HCT116 (cell line): ENCODE data around the gene SCARB1. TPM values are rescaled to one million over a fixed set of nuclear protein-coding genes. Genes with fewer than 3 reads are reported as not detected.

Experiments
- ATAC-seq: fragments of 200-7000 bp; cut with Tn5 transposase; 2 replicates; pipeline ENCODE4 v1.9.1; 2020; ENCODE audit warnings: mild to moderate bottlenecking, moderate library complexity
- BruUV-seq: library from RNA; stranded (reverse); fragments of 400-500 nt; replicated peaks from 2 replicates; lab custom pipeline; 2021; lab: Mats Ljungman, UMichigan
- CTCF ChIA-PET: fragments of 300-600 bp; sonication (Branson Sonifier 250); formaldehyde crosslinking; loops from one replicate; lab custom pipeline; 2021; ENCODE audit warnings: antibody characterized with exemption; lab: Charles Lee
- POLR2A ChIA-PET: fragments of 300-600, 350-600 bp; sonication (Branson Sonifier 250); formaldehyde crosslinking; loops from one replicate; lab custom pipeline; 2021; ENCODE audit warnings: antibody characterized with exemption; lab: Charles Lee
- RAD21 ChIA-PET, 2 experiments: fragments of 300-600 bp; sonication (Branson Sonifier 250); formaldehyde crosslinking; loops; one replicate each; lab custom pipeline; 2023; ENCODE audit warnings: low total read pairs in 2 of 2; ENCODE audit not compliant: uncharacterized antibody in 2 of 2, unreplicated experiment in 2 of 2, low non-redundant PET in 1 of 2; lab: Charles Lee
- DNase-seq: peaks from one replicate; pipeline ENCODE4 v3.0.0-alpha.2; 2010; ENCODE audit warnings: low read depth, low spot score
- H2AFZ ChIP-seq: fragments of 200-600 bp; shearing (Covaris generic), sonication (generic); 2 replicates; pipeline ENCODE4 v1.6.1; 2017; ENCODE audit warnings: low read depth, mixed run types, mixed read lengths, antibody characterized with exemption, low read length; ENCODE audit not compliant: poor library complexity, severe bottlenecking
- H3K27ac ChIP-seq: 2 replicates; pipeline ENCODE4 v1.5.1; 2012; ENCODE audit warnings: low read depth, low read length
- H3K27me3 ChIP-seq: fragments of 200-600 bp; sonication (generic); 2 replicates; pipeline ENCODE4 v1.6.1; 2016; ENCODE audit warnings: mixed run types, low read length, mixed read lengths; ENCODE audit not compliant: insufficient read depth
- H3K36me3 ChIP-seq, 2 experiments: fragments of 200-500 bp in 1 of 2; fragments of 200-600 bp in 1 of 2; sonication (Bioruptor generic) in 1 of 2; sonication (generic) in 1 of 2; 2 replicates each; pipeline versions ENCODE4 v1.5.1 to v1.6.1; 2014 to 2016; ENCODE audit warnings: low read length in 2 of 2, inconsistent platforms in 1 of 2, mixed read lengths in 1 of 2, mixed run types in 1 of 2; ENCODE audit not compliant: insufficient read depth in 2 of 2, control insufficient read depth in 1 of 2
- H3K4me1 ChIP-seq, 2 experiments: fragments of 200-600 bp in 1 of 2; sonication (generic) in 1 of 2; 2 replicates each; pipeline versions ENCODE4 v1.5.1 to v1.6.1; 2012 to 2017; ENCODE audit warnings: low read length in 2 of 2, inconsistent platforms in 1 of 2, mild to moderate bottlenecking in 1 of 2, mixed read lengths in 1 of 2, mixed run types in 1 of 2, moderate library complexity in 1 of 2; ENCODE audit not compliant: insufficient read depth in 2 of 2, control insufficient read depth in 1 of 2
- H3K4me2 ChIP-seq: fragments of 200-600 bp; sonication (generic); 2 replicates; pipeline ENCODE4 v1.6.1; 2017; ENCODE audit warnings: mixed run types, low read length, mixed read lengths
- H3K4me3 ChIP-seq, 2 experiments: fragments of 200-600 bp in 1 of 2; sonication (generic) in 1 of 2; replicated peaks in 1 of 2; 2 replicates each; pipeline ENCODE4 v1.5.1; 2011 to 2016; ENCODE audit warnings: low read length in 2 of 2, control low read depth in 1 of 2, low read depth in 1 of 2, mild to moderate bottlenecking in 1 of 2, mixed read lengths in 1 of 2, mixed run types in 1 of 2
- H3K79me2 ChIP-seq: fragments of 200-600 bp; sonication (generic); 2 replicates; pipeline ENCODE4 v1.6.1; 2017; ENCODE audit warnings: mild to moderate bottlenecking, mixed run types, low read length, moderate library complexity, mixed read lengths; ENCODE audit not compliant: insufficient read depth
- H3K9ac ChIP-seq: fragments of 200-600 bp; sonication (generic); 2 replicates; pipeline ENCODE4 v1.6.1; 2016; ENCODE audit warnings: low read length, mixed read lengths
- H3K9me2 ChIP-seq: fragments of 200-600 bp; sonication (generic), shearing (Covaris generic); 2 replicates; pipeline ENCODE4 v1.6.1; 2017; ENCODE audit warnings: mixed run types, mild to moderate bottlenecking, moderate library complexity; ENCODE audit not compliant: insufficient read depth
- H3K9me3 ChIP-seq, 2 experiments: fragments of 200-500 bp in 1 of 2; fragments of 200-600 bp in 1 of 2; sonication (Bioruptor generic) in 1 of 2; sonication (generic) in 1 of 2; 2 replicates each; pipeline ENCODE4 v1.6.1; 2014 to 2017; ENCODE audit warnings: low read length in 2 of 2, mixed read lengths in 2 of 2, inconsistent platforms in 1 of 2, low read depth in 1 of 2, mild to moderate bottlenecking in 1 of 2, mixed run types in 1 of 2, moderate library complexity in 1 of 2; ENCODE audit not compliant: control insufficient read depth in 1 of 2, insufficient read depth in 1 of 2
- H4K20me1 ChIP-seq: fragments of 200-600 bp; sonication (generic), shearing (Covaris generic); 2 replicates; pipeline ENCODE4 v1.6.1; 2017; ENCODE audit warnings: mixed run types, mild to moderate bottlenecking, moderate library complexity; ENCODE audit not compliant: insufficient read depth
- CBX3 ChIP-seq: IDR thresholded peaks from 2 replicates; pipeline ENCODE4 v1.6.1; 2012; ENCODE audit warnings: low read depth
- JUND ChIP-seq: IDR thresholded peaks from 2 replicates; pipeline ENCODE4 v1.6.1; 2012
- POLR2AphosphoS5 ChIP-seq: IDR thresholded peaks from 2 replicates; pipeline ENCODE4 v1.6.1; 2011; ENCODE audit warnings: mild to moderate bottlenecking, low read depth, low read length, moderate library complexity
- RAD21 ChIP-seq: IDR thresholded peaks from 2 replicates; pipeline ENCODE4 v1.6.1; 2012; ENCODE audit warnings: low read depth, mild to moderate bottlenecking
- SP1 ChIP-seq: IDR thresholded peaks from 2 replicates; pipeline ENCODE4 v1.6.1; 2012; ENCODE audit warnings: low read depth
- TCF7L2 ChIP-seq: IDR thresholded peaks from 2 replicates; pipeline ENCODE4 v1.7.0; 2011; ENCODE audit warnings: borderline replicate concordance, inconsistent platforms; ENCODE audit not compliant: insufficient read depth, insufficient read length; ENCODE audit errors: extremely low read depth
- YY1 ChIP-seq: IDR thresholded peaks from 2 replicates; pipeline ENCODE4 v1.6.1; 2011; ENCODE audit warnings: low read length, low read depth, moderate library complexity, mild to moderate bottlenecking; ENCODE audit not compliant: insufficient replicate concordance; ENCODE audit errors: extremely low read depth
- intact Hi-C: fragments of 100-400 bp; cut with micrococcal nuclease; formaldehyde crosslinking; loops from 2 replicates; pipeline ENCODE4 v1.10.0; 2022
- total RNA-seq: library from RNA; stranded (reverse); gene quantifications from one replicate; pipeline ENCODE4 v1.2.1, GENCODE V29; 2021; ENCODE audit not compliant: unreplicated experiment
- TF ChIP-seq, protein P1 (sequence below), 3 experiments: fragments of 200-600 bp in 1 of 3; sonication (generic) in 1 of 3; IDR thresholded peaks in 2 of 3; conservative IDR thresholded peaks in 1 of 3; 2 replicates each; pipeline ENCODE4 v1.5.1; 2012 to 2017; ENCODE audit warnings: low read depth in 2 of 3, low read length in 2 of 3, antibody characterized with exemption in 1 of 3, borderline replicate concordance in 1 of 3, control low read depth in 1 of 3, mild to moderate bottlenecking in 1 of 3, mixed read lengths in 1 of 3, mixed run types in 1 of 3, moderate library complexity in 1 of 3; ENCODE audit not compliant: insufficient read depth in 1 of 3

The SCARB1 gene
- total RNA-seq, 1 experiment from 2014 or later, result 95.5 TPM

DNA sequence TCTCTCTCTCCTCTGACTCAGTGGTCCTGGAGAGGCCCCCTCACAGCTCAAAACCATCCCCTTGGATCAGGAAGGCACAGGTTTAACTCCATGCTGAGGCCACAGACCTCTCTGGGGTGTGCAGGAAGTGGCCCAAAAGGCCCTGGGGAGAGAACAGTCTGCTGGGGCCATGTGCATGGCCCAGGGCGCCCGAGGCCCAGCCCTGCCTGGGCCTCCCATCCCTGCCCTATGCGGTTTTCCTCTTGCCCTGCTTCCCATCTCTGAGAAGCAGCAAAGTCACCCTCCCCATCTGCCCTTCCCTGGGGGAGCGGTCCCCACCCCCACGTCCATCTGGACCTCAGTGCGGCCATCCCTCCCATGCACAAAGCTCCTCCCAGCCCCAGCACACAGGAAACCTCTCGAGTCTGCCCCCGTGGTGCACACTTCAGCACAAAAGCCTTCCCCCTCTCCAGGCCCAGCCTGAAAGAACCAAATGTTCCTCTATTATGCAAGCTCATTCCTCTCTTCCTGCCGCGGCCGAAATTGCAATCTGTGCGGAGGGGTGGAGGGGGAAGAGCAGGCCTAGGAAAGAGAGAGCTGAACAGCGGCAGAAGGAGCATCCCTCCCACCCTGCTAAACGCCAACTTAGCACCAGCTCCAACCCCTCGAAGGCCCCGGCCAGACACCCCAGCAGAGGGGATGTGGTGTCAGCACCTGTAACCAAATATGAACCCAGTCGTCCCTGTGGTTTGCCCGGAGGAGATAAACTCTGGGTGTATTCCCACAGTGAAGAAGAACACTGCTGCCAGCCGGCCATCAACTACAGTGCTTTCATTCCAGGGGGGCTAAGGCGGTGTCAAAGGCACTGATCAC is 108.5 kb downstream of the SCARB1 start:
- no peak overlapping the region for H3K9ac ChIP-seq
- H3K4me2 ChIP-seq, result no peak overlapping the region
- no TSS peak for BruUV-seq
- H3K4me3 ChIP-seq, result no peak overlapping the region
- no peak for DNase-seq
- ChIA-PET POLR2A (no interaction called here), CTCF (no interaction called here), RAD21 (no interaction called here)
- no peak overlapping the region for H2AFZ ChIP-seq
- H3K27me3 ChIP-seq, result no peaks in the 10 kb centered on the region
- no peaks in the 10 kb centered on the region for H3K9me2 ChIP-seq
- H4K20me1 ChIP-seq, result no peaks in the 10 kb centered on the region
- no peak overlapping the region for H3K27ac ChIP-seq
- no peak for ATAC-seq
- no peaks in the 10 kb centered on the region for H3K36me3 ChIP-seq
- no peaks in the 10 kb centered on the region for H3K79me2 ChIP-seq
- no peaks in the 10 kb centered on the region; a peak in 1 of 4 replicates for H3K4me1 ChIP-seq
- H3K9me3 ChIP-seq, result peaks cover 0 to 13% of the 10 kb centered on the region in 2 experiments; a peak in 1 of 4 replicates
- intact Hi-C loops, result no loop called here
- TF ChIP-seq YY1, result no peak
- TF ChIP-seq RAD21, result no peak
- TF ChIP-seq POLR2AphosphoS5, result no peak
- TF ChIP-seq TCF7L2, result no peak

DNA sequence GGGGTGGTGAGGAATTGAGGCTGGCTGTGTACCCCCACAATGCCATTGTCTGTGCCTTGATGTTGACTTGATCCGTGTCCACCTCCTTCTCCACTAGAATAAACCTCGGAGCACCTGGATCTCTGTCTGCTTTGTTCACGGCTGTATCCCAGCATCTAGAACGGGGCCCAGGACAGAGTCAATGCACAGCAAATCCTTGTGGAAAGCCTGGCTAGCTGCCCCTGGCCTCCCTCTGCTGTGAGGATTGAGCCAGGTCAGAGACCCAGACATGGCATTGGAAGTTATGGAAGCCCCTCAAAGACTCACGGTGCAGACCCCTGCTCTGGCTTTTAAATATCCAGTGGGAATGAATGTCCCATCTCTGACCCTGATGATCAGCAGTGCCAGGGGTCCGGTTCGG is 109.2 kb downstream of the SCARB1 start:
- no peak overlapping the region for H3K27ac ChIP-seq
- no peak overlapping the region for H3K4me2 ChIP-seq
- ATAC-seq (no peak), DNase-seq (no peak)
- no peaks in the 10 kb centered on the region for H3K27me3 ChIP-seq
- ChIA-PET CTCF (no interaction called here), RAD21 (no interaction called here), POLR2A (no interaction called here)
- no TSS peak for BruUV-seq
- intact Hi-C loops, result no loop called here
- peaks cover 0 to 13% of the 10 kb centered on the region in 2 experiments; a peak in 1 of 4 replicates for H3K9me3 ChIP-seq
- H3K9me2 ChIP-seq, result no peaks in the 10 kb centered on the region
- TF ChIP-seq TCF7L2 (no peak), SP1 (no peak), JUND (no peak), RAD21 (no peak), CBX3 (no peak), POLR2AphosphoS5 (no peak), YY1 (no peak)
- TF ChIP-seq, protein P1, sequence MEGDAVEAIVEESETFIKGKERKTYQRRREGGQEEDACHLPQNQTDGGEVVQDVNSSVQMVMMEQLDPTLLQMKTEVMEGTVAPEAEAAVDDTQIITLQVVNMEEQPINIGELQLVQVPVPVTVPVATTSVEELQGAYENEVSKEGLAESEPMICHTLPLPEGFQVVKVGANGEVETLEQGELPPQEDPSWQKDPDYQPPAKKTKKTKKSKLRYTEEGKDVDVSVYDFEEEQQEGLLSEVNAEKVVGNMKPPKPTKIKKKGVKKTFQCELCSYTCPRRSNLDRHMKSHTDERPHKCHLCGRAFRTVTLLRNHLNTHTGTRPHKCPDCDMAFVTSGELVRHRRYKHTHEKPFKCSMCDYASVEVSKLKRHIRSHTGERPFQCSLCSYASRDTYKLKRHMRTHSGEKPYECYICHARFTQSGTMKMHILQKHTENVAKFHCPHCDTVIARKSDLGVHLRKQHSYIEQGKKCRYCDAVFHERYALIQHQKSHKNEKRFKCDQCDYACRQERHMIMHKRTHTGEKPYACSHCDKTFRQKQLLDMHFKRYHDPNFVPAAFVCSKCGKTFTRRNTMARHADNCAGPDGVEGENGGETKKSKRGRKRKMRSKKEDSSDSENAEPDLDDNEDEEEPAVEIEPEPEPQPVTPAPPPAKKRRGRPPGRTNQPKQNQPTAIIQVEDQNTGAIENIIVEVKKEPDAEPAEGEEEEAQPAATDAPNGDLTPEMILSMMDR (IDR thresholded peaks at IDR 0.05 in 2 of 3, conservative IDR thresholded peaks at IDR 0.05 in 1 of 3; ENCODE audit: borderline replicate concordance in 1 of 3, insufficient read depth in 1 of 3, low read depth in 2 of 3, low read length in 2 of 3), result no peak
- H4K20me1 ChIP-seq, result no peaks in the 10 kb centered on the region
- no peaks in the 10 kb centered on the region for H3K79me2 ChIP-seq
- H3K36me3 ChIP-seq, result no peaks in the 10 kb centered on the region
- no peak overlapping the region for H2AFZ ChIP-seq
- H3K9ac ChIP-seq, result no peak overlapping the region
- no peaks in the 10 kb centered on the region; a peak in 1 of 4 replicates for H3K4me1 ChIP-seq
- no peak overlapping the region for H3K4me3 ChIP-seq
